MCF 10A (cell line): ENCODE data around the gene KLHL30. TPM values are rescaled to one million over a fixed set of nuclear protein-coding genes. Genes with fewer than 3 reads are reported as not detected.

Experiments
- BruUV-seq: library from RNA; stranded (reverse); fragments of 400-500 nt; replicated peaks from 2 replicates; lab custom pipeline; 2021; lab: Mats Ljungman, UMichigan
- CTCF ChIA-PET: fragments of 300-600 bp; sonication (Branson Sonifier 250); formaldehyde crosslinking; extraction: SDS; loops from one replicate; lab custom pipeline; 2021; ENCODE audit warnings: antibody characterized with exemption, inconsistent platforms; lab: Yijun Ruan, JAX
- POLR2A ChIA-PET: fragments of 300-600, 350-650 bp; sonication (Branson Sonifier 250); formaldehyde crosslinking; extraction: SDS; loops from one replicate; lab custom pipeline; 2020; ENCODE audit warnings: antibody characterized with exemption, inconsistent platforms; lab: Yijun Ruan, JAX
- DNase-seq: peaks from one replicate; pipeline ENCODE4 v3.0.0-alpha.2; 2018; ENCODE audit not compliant: unreplicated experiment
- H3K27ac Mint-ChIP-seq: one replicate; pipeline ENCODE4 v1.8.0; 2022; ENCODE audit warnings: mild to moderate bottlenecking, low read depth, mixed read lengths; ENCODE audit not compliant: unreplicated experiment
- H3K27me3 Mint-ChIP-seq: one replicate; pipeline ENCODE4 v1.8.0; 2022; ENCODE audit warnings: mixed read lengths; ENCODE audit not compliant: insufficient read depth, unreplicated experiment
- H3K36me3 Mint-ChIP-seq: one replicate; pipeline ENCODE4 v1.8.0; 2022; ENCODE audit warnings: mild to moderate bottlenecking, moderate library complexity, mixed read lengths; ENCODE audit not compliant: insufficient read depth, unreplicated experiment
- H3K4me1 Mint-ChIP-seq: one replicate; pipeline ENCODE4 v1.8.0; 2022; ENCODE audit warnings: mixed read lengths; ENCODE audit not compliant: insufficient read depth, unreplicated experiment
- H3K4me3 Mint-ChIP-seq: one replicate; pipeline ENCODE4 v1.8.0; 2022; ENCODE audit warnings: mild to moderate bottlenecking, moderate library complexity, mixed read lengths; ENCODE audit not compliant: unreplicated experiment
- H3K9me3 Mint-ChIP-seq: one replicate; pipeline ENCODE4 v1.8.0; 2022; ENCODE audit warnings: mixed read lengths; ENCODE audit not compliant: unreplicated experiment
- CTCF ChIP-seq: fragments of 200-600 bp; IDR thresholded peaks from one replicate; pipeline ENCODE4 v1.8.0; 2022; ENCODE audit warnings: antibody characterized with exemption, mild to moderate bottlenecking; ENCODE audit not compliant: unreplicated experiment
- intact Hi-C: fragments of 100-400 bp; cut with micrococcal nuclease; formaldehyde crosslinking; loops from 2 replicates; pipeline ENCODE4 v1.14.1; 2022
- total RNA-seq: library from RNA; stranded (reverse); gene quantifications from 2 replicates; pipeline ENCODE4 v1.2.3, GENCODE V29; 2022

Gene KLHL30
- total RNA-seq, 1 experiment from 2014 or later: 0.35 TPM

DNA sequence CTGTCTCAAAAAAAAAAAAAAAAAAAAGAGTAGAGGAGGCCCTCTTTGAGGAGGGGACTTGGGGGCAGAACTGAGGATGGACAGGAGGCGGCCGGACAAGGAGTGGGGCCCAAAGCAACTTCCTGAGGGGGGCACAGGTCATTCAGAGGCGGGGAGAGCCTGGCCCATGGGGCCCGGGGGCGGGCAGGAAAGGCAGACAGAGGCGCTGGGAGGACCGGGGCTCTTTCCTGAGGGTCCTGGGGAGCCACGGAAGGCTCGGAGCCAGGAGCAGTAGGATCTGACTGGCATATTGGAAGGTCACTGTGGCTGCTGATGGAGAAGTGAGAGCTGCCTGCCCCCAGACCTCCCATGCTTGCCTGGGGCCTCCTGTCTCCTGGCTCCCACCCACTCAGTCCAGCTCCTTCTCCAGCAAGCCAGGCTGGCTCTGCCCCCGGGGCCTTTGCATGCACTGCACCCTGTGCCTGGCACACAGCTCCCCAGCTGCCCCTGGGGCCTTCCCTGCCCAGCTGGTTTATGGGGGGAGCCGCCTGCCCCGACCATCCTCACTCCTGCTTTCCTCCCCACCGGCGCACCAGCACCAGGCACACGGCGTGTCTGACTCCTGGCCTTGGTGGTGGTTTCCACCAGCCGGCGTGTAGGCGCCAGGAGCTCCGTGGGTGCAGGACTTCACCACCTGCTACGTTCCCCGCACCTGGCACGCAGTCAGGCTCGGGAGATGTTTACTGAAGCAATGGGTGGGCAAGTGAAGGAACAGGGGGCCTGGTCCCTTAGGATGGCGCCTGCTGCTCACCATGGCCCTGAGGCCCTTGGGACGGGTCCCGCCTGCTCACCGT, 32.7 kb upstream of the KLHL30 start:
- no peaks in the 10 kb centered on the region for H3K27me3 Mint-ChIP-seq
- no peak overlapping the region for H3K27ac Mint-ChIP-seq
- ChIA-PET CTCF (no interaction called here), POLR2A (no interaction called here)
- no peaks in the 10 kb centered on the region for H3K4me1 Mint-ChIP-seq
- no peaks in the 10 kb centered on the region for H3K36me3 Mint-ChIP-seq
- no peak for TF ChIP-seq CTCF
- no TSS peak for BruUV-seq
- DNase-seq: no peak
- H3K9me3 Mint-ChIP-seq: no peaks in the 10 kb centered on the region
- no peak overlapping the region for H3K4me3 Mint-ChIP-seq
- intact Hi-C loops: no loop called here

GRCh38 chr2:238106339-238106697, 32.1 kb upstream of the KLHL30 start:
- BruUV-seq: no TSS peak
- Mint-ChIP-seq H3K9me3 (no peaks in the 10 kb centered on the region), H3K4me3 (no peak overlapping the region), H3K27ac (no peak overlapping the region), H3K4me1 (no peaks in the 10 kb centered on the region), H3K36me3 (no peaks in the 10 kb centered on the region), H3K27me3 (no peaks in the 10 kb centered on the region)
- intact Hi-C loops: no loop called here
- POLR2A ChIA-PET: no interaction called here
- DNase-seq: no peak
- no peak for TF ChIP-seq CTCF
- CTCF ChIA-PET: interaction anchor here (0.7 kb wide), 1 partner anchor 423 kb away, joined by 3 read pairs; no protein-coding TSS in a partner anchor

DNA sequence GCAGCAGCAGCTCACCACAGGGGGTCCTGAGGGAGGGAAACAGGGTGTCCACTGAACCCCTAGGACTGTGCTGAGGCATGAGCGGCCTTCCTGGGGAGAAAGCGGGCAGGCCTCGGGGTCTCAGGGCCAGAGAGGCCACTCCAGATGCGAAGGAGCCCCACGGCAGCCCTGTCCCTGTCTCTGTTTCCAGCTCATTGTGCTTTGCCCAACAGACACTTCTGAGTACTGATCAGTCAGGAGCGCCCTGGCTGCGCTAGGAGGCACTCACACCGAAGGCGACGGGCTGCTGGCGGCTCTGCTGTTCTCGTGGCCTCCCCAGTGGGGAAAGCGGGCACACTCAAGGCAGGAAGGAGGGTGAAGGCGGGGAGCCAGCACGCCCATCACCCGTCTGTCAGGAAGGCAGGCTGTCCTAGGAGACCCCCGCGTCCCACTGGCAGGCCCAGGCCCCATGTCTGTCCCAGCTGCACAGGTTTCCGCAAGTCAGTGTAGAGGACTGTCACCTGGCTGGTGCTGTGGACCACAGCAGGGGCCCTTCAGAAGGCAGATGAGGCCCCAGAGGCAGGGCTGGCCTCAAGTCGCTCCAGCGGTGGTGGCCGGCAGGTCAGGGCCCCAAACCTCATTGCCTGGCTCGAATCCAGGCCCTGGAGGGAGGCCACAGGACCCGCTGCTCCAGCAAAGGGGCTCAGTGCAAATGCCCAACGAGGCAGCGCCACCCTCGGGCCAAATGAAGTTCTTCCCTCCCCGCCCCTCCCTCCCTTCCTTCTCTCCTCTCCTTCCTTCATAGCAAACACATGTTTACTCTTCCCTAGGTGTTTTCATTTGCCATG, 31.6 kb upstream of the KLHL30 start:
- H3K4me3 Mint-ChIP-seq: no peak overlapping the region
- ChIA-PET POLR2A (no interaction called here), CTCF (interaction anchor here (0.7 kb wide), 1 partner anchor 423 kb away, joined by 3 read pairs; no protein-coding TSS in a partner anchor)
- H3K36me3 Mint-ChIP-seq: no peaks in the 10 kb centered on the region
- H3K9me3 Mint-ChIP-seq: no peaks in the 10 kb centered on the region
- no TSS peak for BruUV-seq
- no peak overlapping the region for H3K27ac Mint-ChIP-seq
- no peaks in the 10 kb centered on the region for H3K27me3 Mint-ChIP-seq
- no peak for DNase-seq
- no peaks in the 10 kb centered on the region for H3K4me1 Mint-ChIP-seq
- peak; percentile 19 for TF ChIP-seq CTCF
- intact Hi-C loops: no loop called here
